GM23338 (cell line): Measurements from ENCODE around the gene PRDX3.

Source experiments
- CREB1 ChIP-seq: fragments of 250-450 bp; sonication (Bioruptor Pico); IDR thresholded peaks from 2 replicates; pipeline ENCODE4 v1.5.0; 2020; ENCODE audit warnings: low read depth, mild to moderate bottlenecking, moderate library complexity
- EZH2 ChIP-seq: fragments of 200-600 bp; sonication (generic); IDR thresholded peaks from one replicate; pipeline ENCODE4 v1.8.0; 2017; ENCODE audit warnings: antibody characterized with exemption, mild to moderate bottlenecking, low read depth; ENCODE audit not compliant: unreplicated experiment
- EZH2phosphoT487 ChIP-seq: fragments of 200-600 bp; sonication (generic); IDR thresholded peaks from one replicate; pipeline ENCODE4 v1.8.1; 2018; ENCODE audit warnings: antibody characterized with exemption; ENCODE audit not compliant: unreplicated experiment
- JUNB ChIP-seq: IDR thresholded peaks from one replicate; pipeline ENCODE4 v1.6.1; 2016; ENCODE audit warnings: antibody characterized with exemption; ENCODE audit not compliant: unreplicated experiment
- POLR2AphosphoS5 ChIP-seq: IDR thresholded peaks from 2 replicates; pipeline ENCODE4 v1.6.1; 2016; ENCODE audit warnings: antibody characterized with exemption, low read depth
- REST ChIP-seq: IDR thresholded peaks from one replicate; pipeline ENCODE4 v1.6.1; 2018; ENCODE audit warnings: antibody characterized with exemption; ENCODE audit not compliant: unreplicated experiment
- ZNF114 ChIP-seq: fragments of 250-450 bp; sonication (Bioruptor Pico); IDR thresholded peaks from 2 replicates; pipeline ENCODE4 v1.5.0; 2020; ENCODE audit warnings: mild to moderate bottlenecking, moderate library complexity
- ZNF331 ChIP-seq: fragments of 250-450 bp; sonication (Bioruptor Pico); IDR thresholded peaks from 2 replicates; pipeline ENCODE4 v1.5.0; 2020; ENCODE audit warnings: low read depth, mild to moderate bottlenecking, moderate library complexity
- ZNF462 ChIP-seq: fragments of 250-450 bp; sonication (Bioruptor Pico); IDR thresholded peaks from 2 replicates; pipeline ENCODE4 v1.5.0; 2020; ENCODE audit warnings: mild to moderate bottlenecking, moderate library complexity
- TF ChIP-seq, protein P1 (sequence below), 2 experiments: fragments of 200-600 bp in 1 of 2; sonication (generic) in 1 of 2; conservative IDR thresholded peaks; 2 replicates each; pipeline versions ENCODE4 v1.5.1 to v1.6.1; 2016 to 2017; ENCODE audit warnings: antibody characterized with exemption in 2 of 2, low read depth in 2 of 2, mild to moderate bottlenecking in 2 of 2, moderate library complexity in 1 of 2

GRCh38 chr10:119221666-119222065 is 43.1 kb upstream of the PRDX3 start:
- TF ChIP-seq, protein P1, sequence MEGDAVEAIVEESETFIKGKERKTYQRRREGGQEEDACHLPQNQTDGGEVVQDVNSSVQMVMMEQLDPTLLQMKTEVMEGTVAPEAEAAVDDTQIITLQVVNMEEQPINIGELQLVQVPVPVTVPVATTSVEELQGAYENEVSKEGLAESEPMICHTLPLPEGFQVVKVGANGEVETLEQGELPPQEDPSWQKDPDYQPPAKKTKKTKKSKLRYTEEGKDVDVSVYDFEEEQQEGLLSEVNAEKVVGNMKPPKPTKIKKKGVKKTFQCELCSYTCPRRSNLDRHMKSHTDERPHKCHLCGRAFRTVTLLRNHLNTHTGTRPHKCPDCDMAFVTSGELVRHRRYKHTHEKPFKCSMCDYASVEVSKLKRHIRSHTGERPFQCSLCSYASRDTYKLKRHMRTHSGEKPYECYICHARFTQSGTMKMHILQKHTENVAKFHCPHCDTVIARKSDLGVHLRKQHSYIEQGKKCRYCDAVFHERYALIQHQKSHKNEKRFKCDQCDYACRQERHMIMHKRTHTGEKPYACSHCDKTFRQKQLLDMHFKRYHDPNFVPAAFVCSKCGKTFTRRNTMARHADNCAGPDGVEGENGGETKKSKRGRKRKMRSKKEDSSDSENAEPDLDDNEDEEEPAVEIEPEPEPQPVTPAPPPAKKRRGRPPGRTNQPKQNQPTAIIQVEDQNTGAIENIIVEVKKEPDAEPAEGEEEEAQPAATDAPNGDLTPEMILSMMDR (conservative IDR thresholded peaks at IDR 0.05; ENCODE audit: low read depth in 2 of 2) = no peak
- no peak for TF ChIP-seq POLR2AphosphoS5
- no peak for TF ChIP-seq CREB1 (CRISPR knock-in tag)
- TF ChIP-seq ZNF114 = no peak
- TF ChIP-seq EZH2phosphoT487 = no peak
- no peak for TF ChIP-seq REST
- no peak for TF ChIP-seq EZH2
- TF ChIP-seq ZNF331 (CRISPR knock-in tag) = no peak
- no peak for TF ChIP-seq ZNF462 (CRISPR knock-in tag)
- no peak for TF ChIP-seq JUNB
